Measurements from ENCODE around the gene MAN2A1.

The MAN2A1 gene

DNA sequence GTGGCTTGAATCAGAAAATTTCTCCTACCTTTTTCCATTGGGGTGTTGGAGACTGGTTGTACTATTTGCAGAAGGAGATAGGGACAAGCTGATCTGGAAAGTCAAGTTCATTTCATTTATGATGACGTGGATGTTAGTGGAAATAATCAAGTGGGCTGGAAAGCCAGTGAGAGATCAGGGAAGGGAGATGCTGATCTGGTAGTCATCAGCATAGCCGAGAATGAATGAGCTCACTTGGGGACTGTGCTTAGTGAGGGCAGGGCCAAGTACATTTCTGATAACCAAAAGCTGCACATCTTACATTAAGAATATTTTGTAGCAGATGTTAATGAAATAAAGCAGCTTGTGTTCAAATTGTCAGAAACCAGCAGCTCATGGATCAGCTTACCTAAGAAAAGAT lies 12.1 kb downstream of the MAN2A1 start:
- no peak overlapping the region for H3K4me3 ChIP-seq (ENCODE audit: low read length)
- DNase-seq (ENCODE audit: low read depth, low spot score): no peak

DNA sequence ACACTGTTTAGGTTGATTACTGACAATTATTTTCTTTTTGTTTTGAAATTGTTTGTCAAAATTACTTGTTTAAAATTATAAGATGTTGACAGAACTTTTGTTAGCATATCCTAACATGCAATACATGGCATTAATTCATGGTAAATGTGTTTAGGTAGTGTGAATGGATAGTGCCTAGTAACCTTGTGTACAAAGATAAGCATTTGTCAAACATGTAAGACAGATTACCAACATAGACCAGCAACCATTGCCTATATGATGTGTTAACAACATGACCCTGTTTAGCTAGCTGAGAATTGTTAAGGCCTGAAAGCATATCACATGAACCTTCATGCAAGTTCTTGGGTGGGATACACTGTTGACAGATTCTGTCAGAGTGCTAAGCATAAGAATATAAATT lies 13.4 kb downstream of the MAN2A1 start:
- DNase-seq (ENCODE audit: low read depth, low spot score): no peak
- no peak overlapping the region for H3K4me3 ChIP-seq (ENCODE audit: low read length)

DNA sequence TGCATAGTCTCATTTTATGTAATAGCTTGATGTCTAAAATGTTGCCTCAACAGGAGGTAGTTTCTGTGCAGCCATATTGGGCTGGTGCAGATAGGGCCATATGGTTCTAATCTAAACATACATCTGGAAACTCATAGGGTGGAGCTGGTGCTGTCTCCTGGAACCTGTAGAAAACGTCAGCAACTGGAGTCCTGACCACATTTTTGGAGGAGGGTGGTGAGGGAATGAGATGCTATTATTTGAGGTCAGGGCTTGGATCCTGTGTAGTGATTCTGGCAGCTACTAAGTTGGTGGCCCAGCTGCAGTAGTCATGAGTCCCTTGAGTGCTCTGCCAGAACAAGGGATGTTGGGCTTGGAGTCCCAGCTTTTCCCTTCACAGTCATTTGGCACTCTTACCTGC lies 14.1 kb downstream of the MAN2A1 start:
- DNase-seq (ENCODE audit: low read depth, low spot score): no peak
- no peak overlapping the region for H3K4me3 ChIP-seq (ENCODE audit: low read length)

DNA sequence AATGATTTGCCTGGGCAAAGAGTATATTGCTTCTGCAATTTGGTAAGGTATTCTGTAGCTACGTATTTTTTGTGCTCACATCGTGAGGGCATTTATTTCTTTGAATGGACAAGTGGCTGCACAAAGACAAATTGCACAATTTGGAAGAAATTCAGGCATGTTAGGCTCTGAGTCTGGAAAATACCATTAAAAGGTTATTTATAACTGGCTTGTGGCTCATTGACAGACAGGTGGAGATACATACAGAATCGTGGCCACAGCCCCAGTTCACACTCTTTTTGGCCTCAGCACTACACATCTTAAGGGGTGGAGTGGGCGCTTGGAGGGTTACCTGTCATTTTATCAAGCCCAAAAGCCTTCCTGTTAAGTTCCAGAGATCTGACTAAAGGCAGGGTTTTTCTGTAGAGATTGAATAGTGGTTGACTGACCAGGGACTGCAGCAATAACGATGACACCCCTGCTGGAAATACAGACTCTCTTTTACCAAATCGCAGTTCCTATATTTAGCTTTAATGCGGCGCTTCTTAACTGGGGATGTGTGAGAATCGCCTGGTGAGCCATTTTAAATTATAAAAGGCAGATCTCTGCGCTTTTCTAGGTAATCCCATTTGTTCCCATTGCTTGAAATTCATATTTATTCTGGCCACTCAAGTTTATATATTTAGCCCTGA lies 14.7 kb downstream of the MAN2A1 start:
- no peak for DNase-seq (ENCODE audit: low read depth, low spot score)
- H3K4me3 ChIP-seq (ENCODE audit: low read length): no peak overlapping the region

DNA sequence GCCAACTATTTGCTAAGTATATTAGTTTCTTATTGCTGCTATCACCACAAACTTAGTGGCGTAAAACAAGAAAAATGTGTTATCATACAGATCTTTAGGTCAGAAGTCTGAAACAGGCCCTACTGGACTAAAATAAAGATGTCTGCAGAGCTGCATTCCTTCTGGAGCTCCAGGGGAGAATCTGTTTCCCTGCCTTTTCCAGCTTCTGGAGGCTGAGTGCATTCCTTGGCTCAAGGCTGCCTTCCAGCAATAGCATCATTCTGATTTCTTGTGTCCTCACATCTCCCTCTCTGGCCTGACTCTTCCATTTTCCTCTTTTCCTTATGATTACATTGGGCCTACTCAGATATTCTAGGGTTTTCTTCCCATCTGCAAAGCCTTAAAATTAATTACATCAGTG lies 15.9 kb downstream of the MAN2A1 start:
- no peak overlapping the region for H3K4me3 ChIP-seq (ENCODE audit: low read length)
- DNase-seq (ENCODE audit: low read depth, low spot score): no peak

DNA sequence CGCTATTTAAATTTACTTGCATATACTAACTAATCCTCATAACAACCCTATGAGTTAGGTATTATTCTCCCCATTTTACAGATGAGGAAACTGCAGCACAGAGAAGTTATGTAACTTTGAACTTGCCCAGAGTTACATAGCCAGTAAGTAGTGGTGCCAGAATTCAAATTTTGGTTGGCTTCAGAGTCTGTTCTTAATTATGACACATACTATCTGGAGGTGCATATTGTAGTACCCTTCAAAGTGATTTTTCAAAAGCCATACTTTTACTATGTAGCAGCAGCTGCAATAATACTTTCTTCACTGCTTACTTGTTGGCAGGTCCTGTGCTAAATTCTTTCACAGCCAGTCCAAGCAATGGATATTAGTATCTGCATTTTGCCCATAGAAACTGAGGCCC lies 16.4 kb downstream of the MAN2A1 start:
- no peak for DNase-seq (ENCODE audit: low read depth, low spot score)
- no peak overlapping the region for H3K4me3 ChIP-seq (ENCODE audit: low read length)

DNA sequence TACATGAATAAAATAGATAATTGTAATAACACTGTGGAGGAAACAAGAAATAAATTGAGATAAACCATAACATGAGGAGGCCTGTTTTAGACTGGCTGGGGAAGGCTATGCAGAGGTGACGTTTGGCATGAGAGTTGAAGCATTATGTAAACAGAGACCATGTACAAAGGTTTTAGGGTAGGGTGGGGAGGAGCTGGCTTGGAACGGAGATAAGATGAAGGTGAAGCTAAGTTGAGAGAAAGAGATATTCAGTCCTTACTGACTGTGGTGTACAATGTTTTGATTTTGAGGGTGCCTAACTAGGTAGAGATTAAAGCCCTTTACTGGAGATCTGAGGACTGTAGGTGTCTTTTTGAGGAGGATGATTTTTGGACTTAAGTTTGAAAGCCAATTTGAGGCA lies 17.8 kb downstream of the MAN2A1 start:
- no peak for DNase-seq (ENCODE audit: low read depth, low spot score)
- no peak overlapping the region for H3K4me3 ChIP-seq (ENCODE audit: low read length)

DNA sequence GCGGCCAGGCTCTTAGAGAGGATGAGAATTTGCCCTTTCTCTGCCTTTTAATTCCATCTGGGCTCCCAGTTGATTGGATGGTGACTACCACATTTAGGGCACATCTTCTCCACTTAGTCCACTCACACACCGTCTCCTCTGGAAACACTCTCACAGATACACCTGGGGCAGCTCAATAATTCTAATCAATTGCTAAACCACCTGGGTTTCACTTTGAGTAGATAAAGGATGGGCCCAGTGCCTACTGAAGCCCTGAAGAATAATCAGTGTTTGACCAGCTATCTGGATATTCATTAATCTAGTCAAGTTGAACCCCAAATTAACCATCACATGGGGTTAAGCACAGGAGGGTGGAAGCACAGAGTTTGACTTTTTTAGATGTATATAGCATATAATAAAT lies 19.1 kb downstream of the MAN2A1 start:
- no peak for DNase-seq (ENCODE audit: low read depth, low spot score)
- no peak overlapping the region for H3K4me3 ChIP-seq (ENCODE audit: low read length)

DNA sequence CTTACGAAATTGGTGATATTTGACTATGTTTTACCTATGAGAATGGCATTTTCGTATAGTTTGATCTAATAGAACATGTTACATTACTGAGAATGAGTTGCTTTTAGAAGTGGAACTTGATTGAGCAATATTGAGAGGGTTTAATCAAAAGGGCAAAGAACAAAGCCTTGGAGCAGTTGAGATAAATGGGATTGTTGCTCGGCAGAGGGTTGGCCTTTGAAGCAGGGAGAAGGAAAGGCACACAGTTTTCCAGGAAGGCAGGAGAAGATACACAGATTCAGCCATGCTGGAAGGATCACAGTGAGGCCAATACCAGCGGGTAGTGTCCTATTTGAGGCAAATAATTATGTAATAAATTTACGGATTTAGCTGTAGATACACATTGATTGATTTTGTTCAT lies 19.5 kb downstream of the MAN2A1 start:
- no peak for DNase-seq (ENCODE audit: low read depth, low spot score)
- H3K4me3 ChIP-seq (ENCODE audit: low read length): no peak overlapping the region

DNA sequence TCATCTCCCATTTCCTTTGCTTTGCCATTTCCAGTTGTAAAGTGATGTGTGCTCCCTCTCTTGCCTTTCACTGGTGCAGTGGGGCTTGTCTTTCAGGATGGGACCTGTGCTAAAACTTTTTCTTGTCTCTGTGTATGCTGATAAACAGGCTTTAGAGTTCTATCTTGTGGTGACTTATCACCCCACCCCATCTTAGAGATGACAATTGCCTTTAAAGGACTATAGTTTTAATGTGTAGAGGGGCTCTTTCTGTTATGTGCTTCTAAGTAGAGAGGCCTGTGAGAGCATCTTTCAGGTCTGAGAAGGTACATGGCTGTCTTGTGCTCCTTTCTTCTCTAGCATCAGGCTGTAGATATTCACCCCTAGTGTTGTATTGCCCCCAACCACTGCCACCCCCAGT lies 21.9 kb downstream of the MAN2A1 start:
- no peak overlapping the region for H3K4me3 ChIP-seq (ENCODE audit: low read length)
- peak; percentile 48 for DNase-seq (ENCODE audit: low read depth, low spot score)

DNA sequence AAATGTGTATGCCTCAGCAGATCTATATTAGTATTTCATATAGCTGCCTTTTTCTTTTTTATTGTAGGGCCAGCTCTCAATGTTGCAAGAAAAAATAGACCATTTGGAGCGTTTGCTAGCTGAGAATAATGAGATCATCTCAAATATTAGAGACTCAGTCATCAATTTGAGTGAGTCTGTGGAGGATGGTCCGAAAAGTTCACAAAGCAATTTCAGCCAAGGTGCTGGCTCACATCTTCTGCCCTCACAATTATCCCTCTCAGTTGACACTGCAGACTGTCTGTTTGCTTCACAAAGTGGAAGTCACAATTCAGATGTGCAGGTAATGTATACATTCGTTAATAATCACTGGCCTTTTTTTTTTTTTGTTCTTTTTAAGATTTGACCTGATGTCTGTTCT lies 23.7 kb downstream of the MAN2A1 start:
- H3K4me3 ChIP-seq (ENCODE audit: low read length): no peak overlapping the region

DNA sequence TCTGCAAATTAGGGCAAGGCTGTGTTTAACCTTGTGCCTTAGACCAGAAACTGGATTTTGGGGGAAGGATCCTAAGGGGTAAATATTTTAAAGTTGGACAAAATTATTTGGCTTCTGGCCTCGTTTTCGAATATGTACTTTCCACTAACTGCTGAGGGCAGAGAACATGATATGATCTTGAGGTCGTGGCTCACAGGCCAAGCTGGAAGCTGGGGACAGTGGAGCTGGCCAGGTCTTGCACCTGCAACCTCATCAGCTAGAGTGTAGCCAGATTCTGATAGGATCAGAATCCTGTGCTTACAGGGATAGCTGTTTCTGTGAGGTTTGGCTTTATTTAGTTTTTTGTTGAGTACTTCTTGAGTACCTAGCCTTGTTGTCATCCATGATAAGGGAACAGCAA lies 24.9 kb downstream of the MAN2A1 start:
- H3K4me3 ChIP-seq (ENCODE audit: low read length): no peak overlapping the region
- no peak for DNase-seq (ENCODE audit: low read depth, low spot score)

More for the DNA sequence above, 23.7 kb downstream of the MAN2A1 start:
- DNase-seq (ENCODE audit: low read depth, low spot score): no peak

DNA sequence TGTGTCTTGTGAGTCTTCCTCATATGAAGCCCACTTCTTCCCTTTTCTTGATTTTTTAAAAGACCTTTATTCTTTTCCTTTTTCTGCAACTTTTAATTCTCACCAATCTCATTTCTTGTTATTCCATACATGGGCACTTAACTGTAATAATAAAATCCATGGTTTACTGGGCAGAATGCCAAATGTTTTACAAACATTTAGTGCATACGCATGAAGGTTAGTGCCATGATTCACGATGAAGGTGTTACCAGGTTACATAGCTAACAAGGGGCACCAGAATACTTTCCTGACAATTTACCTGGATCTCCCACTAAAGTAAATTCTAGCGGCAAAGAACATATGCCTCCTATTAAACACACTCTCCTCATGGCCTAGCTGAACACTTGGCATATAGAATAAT lies 28.5 kb downstream of the MAN2A1 start:
- no peak for DNase-seq (ENCODE audit: low read depth, low spot score)
- no peak overlapping the region for H3K4me3 ChIP-seq (ENCODE audit: low read length)

DNA sequence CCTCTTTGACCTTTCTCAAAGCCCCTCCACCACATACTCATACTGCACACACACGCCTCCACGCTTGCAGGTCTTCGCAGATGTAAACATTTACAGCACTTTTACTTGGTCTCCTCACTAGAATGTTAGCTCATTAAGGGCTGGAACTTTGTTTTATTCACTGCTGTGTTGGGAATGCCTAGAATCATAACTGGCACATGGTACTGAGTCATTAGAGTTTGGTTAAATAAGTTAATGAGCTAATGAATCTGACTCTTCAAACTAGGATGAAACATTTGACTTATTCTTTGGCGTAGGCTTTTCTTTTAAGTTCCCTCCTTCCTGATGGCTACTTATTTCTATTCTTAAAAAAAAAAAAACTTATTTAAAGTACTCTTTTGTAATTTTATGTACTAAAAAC lies 28.9 kb downstream of the MAN2A1 start:
- DNase-seq (ENCODE audit: low read depth, low spot score): no peak

DNA sequence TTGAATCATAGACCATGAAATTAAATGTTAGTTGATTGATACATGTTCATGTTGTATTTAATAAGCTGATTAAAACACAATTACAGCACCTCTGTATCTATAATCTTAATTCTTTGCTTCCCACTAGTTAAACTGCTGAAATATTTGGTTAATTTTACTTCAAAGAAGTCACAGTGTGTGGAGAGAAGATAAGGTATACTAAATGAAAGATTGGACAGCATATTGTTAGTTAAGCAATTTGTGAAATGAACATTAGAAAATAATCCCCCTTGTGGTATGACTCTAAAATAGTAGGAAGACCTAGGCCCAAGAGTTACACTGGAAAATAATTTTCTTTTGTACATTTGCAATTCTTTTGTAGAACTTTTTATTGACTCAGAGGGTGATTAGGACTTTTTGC lies 30.3 kb downstream of the MAN2A1 start:
- no peak overlapping the region for H3K4me3 ChIP-seq (ENCODE audit: low read length)
- no peak for DNase-seq (ENCODE audit: low read depth, low spot score)

More for the DNA sequence above, 28.9 kb downstream of the MAN2A1 start:
- H3K4me3 ChIP-seq (ENCODE audit: low read length): no peak overlapping the region

DNA sequence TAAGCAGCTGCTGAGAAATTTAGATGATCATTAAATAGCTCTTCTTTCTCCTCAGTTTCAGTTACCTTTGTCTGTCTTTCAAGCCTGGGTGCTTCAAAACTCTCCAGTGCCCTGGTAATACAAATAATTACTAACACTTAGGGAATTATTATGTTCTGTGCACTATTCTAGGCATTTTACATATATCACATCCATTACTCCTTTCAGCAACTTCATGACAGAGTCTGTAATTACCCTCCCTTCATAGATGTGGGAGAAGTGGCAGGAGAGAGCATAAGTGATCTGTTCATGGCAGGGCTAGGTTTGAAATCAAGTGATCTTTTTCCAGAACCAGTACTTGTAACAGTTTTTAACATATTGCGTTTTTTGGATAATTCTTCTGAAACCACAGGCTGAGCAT lies 32.0 kb downstream of the MAN2A1 start:
- no peak for DNase-seq (ENCODE audit: low read depth, low spot score)
- no peak overlapping the region for H3K4me3 ChIP-seq (ENCODE audit: low read length)

DNA sequence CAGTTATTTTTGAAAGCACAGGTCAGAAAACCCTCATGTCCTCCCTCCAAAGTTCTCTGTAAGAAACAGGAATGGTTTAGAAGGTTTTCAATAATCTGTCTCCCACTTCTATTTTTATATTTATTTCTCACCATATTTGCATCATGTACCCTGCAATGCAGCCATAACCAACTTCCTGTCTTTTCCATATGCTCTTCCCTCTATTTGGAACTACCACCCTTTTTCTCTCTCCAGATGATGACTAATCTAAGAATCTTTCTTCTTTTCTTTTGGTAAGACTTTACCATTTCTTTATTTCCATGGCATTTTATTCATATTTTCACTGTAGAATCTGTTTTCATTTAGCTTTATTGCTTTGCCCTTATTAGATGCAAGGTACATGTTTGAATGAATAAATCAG lies 33.9 kb downstream of the MAN2A1 start:
- no peak overlapping the region for H3K4me3 ChIP-seq (ENCODE audit: low read length)
- no peak for DNase-seq (ENCODE audit: low read depth, low spot score)

DNA sequence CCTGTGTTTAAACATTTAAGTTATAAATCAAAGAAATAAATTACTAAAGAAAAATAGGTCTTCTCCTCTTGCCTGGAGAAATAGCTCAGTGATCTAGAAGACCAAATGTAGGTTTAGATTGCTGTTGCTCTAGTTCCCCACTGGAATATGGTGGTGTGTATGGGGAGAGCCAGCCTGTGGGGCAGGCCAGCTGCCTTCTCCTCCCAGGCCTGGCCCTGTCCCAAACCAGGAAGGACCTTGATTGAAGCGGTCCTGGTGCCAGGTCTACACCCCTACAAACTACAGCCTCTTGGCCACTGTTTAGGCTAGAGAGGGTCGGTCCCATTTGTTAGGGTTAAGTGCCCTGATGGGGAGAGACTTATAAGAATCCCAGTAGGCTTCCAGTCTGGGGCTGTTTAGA lies 35.4 kb downstream of the MAN2A1 start:
- DNase-seq (ENCODE audit: low read depth, low spot score): no peak
- no peak overlapping the region for H3K4me3 ChIP-seq (ENCODE audit: low read length)

DNA sequence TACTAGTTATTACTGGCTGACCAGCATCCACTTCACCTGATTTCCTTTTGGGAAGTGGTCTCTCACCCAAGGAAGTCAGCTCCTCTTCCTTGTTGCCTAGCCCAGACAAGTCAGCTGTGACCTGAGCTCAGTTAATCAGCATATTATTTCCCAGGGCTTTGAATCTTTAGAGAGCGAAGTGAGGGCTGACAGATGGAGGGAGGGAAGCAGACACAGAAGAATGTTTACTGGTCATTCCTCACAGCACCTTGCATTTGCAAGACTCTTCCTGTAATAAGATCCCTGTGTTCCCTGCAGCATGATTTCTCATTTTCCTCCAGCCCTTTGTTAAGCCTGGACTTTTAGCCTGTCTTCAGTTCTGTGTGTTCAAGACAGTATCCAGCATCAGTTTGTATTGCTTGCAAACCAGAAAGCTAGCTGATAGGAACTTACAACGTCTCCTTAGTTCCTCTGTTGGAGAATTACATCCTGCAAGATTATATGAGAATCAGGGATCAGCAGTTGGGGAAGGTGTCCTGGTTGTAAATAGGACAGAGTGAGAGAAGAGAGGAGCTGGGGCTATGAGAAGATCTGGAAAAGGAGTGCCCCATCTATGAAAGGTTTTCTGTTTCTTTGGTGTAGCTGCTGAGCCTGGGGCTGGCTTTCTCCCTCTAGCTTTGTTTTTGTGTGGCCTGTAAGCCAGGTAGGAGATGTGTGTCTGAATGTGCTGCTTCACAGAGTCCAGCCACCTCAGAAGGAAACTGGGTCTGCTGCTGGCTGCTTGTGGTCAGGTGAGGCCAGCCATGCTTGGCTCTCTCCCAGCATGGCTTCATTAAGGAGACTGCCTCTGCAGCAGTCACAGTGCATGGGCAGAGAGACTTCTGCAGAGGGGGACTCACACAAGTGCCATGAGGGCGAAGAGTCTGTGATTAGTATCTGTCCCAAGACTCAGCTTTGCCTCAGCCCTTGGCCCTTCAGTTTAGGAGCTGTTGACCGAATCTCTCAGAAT lies 50.3 kb downstream of the MAN2A1 start:
- H3K4me3 ChIP-seq (ENCODE audit: low read length): no peak overlapping the region
- no peak for DNase-seq (ENCODE audit: low read depth, low spot score)

DNA sequence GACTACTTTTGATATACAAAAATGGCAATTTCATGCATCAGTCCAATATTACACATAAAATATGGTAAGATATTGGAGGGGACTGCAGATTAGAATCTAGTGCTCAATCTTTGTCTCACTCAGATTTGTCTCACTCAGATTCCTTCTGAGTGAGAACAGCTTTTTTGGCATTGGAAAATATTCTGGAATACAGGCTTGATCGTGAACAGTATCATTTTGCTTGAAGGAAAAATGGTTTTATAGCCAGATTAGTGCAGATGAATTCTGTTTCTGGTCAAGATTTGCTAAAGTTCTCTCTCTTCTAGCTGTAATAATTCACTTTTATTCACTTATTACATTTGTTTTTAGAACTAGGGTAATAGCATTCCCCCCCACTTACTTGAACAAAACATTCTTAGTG lies 51.2 kb downstream of the MAN2A1 start:
- DNase-seq (ENCODE audit: low read depth, low spot score): no peak
- no peak overlapping the region for H3K4me3 ChIP-seq (ENCODE audit: low read length)

DNA sequence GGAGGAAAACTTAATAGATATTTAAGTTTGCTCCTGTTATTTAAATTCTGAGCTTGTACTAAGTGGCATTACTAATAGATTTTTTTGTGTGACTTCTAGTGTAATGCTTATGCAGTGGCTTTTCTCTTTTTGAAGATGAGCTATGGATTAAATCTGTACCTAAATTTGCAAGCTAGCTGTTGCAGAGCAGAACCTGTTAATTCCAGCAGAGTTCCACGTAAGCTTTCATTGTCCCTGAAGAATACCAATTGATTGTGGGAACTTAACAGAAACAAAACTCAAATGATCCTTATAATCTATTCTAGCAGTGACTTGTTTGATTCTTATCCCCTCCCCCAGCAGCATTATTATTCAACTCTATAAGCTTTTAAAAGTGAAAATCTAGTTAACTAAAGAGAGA lies 51.7 kb downstream of the MAN2A1 start:
- no peak for DNase-seq (ENCODE audit: low read depth, low spot score)
- no peak overlapping the region for H3K4me3 ChIP-seq (ENCODE audit: low read length)
